ENCODE data around the gene SRI. TPM values are rescaled to one million over a fixed set of nuclear protein-coding genes. Genes with fewer than 3 reads are reported as not detected.
"Not testable (repeated sequence)": the region's sequence is repeated elsewhere in the genome, so short reads cannot be mapped to it uniquely, and the experiment has no call there.

The SRI gene
- total RNA-seq, 1 donor from 2014 or later, result 136 TPM

DNA sequence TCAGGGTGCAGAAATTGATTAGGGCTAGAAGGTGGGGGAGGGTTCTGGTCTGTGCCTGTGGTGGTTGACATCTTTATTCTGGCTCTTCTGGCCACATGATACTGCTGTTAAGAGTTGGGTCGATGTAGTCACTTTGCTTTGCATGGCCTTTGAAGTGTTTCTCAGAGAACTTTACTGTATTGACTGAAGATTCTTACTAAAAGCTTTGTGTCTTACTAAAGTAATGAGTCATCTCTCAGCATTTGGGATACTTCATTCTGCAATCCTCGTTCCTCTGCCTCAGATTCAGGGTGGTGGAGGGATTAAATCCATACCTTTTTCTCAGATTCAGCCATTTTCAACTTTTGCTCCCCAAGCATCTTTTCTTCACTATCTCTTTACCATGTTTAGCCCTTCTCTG lies 48.2 kb upstream of the SRI start:
- no peaks in the 10 kb centered on the region for H4K20me1 ChIP-seq (ENCODE audit: low read depth)
- H3K27ac ChIP-seq, result no peak overlapping the region
- Mint-ChIP-seq H3K36me3 (no peaks in the 10 kb centered on the region), H3K27ac (no peak overlapping the region), H3K4me1 (no peaks in the 10 kb centered on the region), H3K4me3 (no peak overlapping the region), H3K27me3 (ENCODE audit: insufficient read depth, low read depth) (no peaks in the 10 kb centered on the region), H3K9me3 (peaks cover 7% of the 10 kb centered on the region)
- H3K9ac ChIP-seq, result no peak overlapping the region
- no peaks in the 10 kb centered on the region for H3K9me3 ChIP-seq (ENCODE audit: low read depth)
- no peak for TF ChIP-seq EZH2phosphoT487 (IDR thresholded peaks at IDR 0.05)
- TF ChIP-seq, protein P1, sequence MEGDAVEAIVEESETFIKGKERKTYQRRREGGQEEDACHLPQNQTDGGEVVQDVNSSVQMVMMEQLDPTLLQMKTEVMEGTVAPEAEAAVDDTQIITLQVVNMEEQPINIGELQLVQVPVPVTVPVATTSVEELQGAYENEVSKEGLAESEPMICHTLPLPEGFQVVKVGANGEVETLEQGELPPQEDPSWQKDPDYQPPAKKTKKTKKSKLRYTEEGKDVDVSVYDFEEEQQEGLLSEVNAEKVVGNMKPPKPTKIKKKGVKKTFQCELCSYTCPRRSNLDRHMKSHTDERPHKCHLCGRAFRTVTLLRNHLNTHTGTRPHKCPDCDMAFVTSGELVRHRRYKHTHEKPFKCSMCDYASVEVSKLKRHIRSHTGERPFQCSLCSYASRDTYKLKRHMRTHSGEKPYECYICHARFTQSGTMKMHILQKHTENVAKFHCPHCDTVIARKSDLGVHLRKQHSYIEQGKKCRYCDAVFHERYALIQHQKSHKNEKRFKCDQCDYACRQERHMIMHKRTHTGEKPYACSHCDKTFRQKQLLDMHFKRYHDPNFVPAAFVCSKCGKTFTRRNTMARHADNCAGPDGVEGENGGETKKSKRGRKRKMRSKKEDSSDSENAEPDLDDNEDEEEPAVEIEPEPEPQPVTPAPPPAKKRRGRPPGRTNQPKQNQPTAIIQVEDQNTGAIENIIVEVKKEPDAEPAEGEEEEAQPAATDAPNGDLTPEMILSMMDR (IDR thresholded peaks at IDR 0.05), result no peak
- TF ChIP-seq EZH2 (IDR thresholded peaks at IDR 0.05), result no peak
- H2AFZ ChIP-seq (replicated peaks), result no peak overlapping the region
- H3K4me2 ChIP-seq, result no peak overlapping the region
- no peaks in the 10 kb centered on the region for H3K36me3 ChIP-seq
- no peak for DNase-seq (ENCODE audit: low spot score)
- no peaks in the 10 kb centered on the region for H3K4me1 ChIP-seq
- H3F3A ChIP-seq (ENCODE audit: low read depth), result no peaks in the 10 kb centered on the region
- no peaks in the 10 kb centered on the region for H3K27me3 ChIP-seq
- no peak overlapping the region for H3K4me3 ChIP-seq
- H3K79me2 ChIP-seq (ENCODE audit: low read depth), result no peaks in the 10 kb centered on the region

DNA sequence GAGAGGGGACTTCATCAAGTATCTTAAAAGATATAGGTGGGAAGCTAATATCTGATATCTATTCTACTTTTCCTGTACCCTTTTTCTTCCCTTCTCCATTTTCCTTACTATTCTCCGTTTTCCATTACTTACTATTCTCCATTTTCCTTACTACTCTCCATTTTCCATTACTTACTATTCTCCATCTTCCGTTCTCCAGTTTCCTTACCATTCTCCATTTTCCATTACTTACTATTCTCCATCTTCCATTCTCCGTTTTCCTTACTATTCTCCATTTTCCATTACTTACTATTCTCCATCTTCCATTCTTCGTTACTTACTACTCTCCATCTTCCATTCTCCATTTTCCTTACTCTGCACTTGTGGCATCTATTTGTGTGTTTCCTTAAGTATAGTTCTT lies 47.6 kb upstream of the SRI start:
- H3K79me2 ChIP-seq (ENCODE audit: low read depth), result no peaks in the 10 kb centered on the region
- no peaks in the 10 kb centered on the region for H3K36me3 ChIP-seq
- no peak for DNase-seq (ENCODE audit: low spot score)
- H3F3A ChIP-seq (ENCODE audit: low read depth), result no peaks in the 10 kb centered on the region
- H3K9ac ChIP-seq, result no peak overlapping the region
- Mint-ChIP-seq H3K4me3 (no peak overlapping the region), H3K4me1 (no peaks in the 10 kb centered on the region), H3K27me3 (ENCODE audit: insufficient read depth, low read depth) (no peaks in the 10 kb centered on the region), H3K36me3 (no peaks in the 10 kb centered on the region), H3K27ac (no peak overlapping the region), H3K9me3 (peaks cover 7% of the 10 kb centered on the region)
- H3K27ac ChIP-seq, result no peak overlapping the region
- TF ChIP-seq EZH2phosphoT487 (IDR thresholded peaks at IDR 0.05), result no peak
- no peak for TF ChIP-seq EZH2 (IDR thresholded peaks at IDR 0.05)
- TF ChIP-seq, protein P1 (IDR thresholded peaks at IDR 0.05), result no peak
- no peaks in the 10 kb centered on the region for H3K27me3 ChIP-seq
- H3K9me3 ChIP-seq (ENCODE audit: low read depth), result no peaks in the 10 kb centered on the region
- no peaks in the 10 kb centered on the region for H4K20me1 ChIP-seq (ENCODE audit: low read depth)
- no peak overlapping the region for H3K4me2 ChIP-seq
- no peak overlapping the region for H2AFZ ChIP-seq (replicated peaks)
- H3K4me1 ChIP-seq, result no peaks in the 10 kb centered on the region
- H3K4me3 ChIP-seq, result no peak overlapping the region

DNA sequence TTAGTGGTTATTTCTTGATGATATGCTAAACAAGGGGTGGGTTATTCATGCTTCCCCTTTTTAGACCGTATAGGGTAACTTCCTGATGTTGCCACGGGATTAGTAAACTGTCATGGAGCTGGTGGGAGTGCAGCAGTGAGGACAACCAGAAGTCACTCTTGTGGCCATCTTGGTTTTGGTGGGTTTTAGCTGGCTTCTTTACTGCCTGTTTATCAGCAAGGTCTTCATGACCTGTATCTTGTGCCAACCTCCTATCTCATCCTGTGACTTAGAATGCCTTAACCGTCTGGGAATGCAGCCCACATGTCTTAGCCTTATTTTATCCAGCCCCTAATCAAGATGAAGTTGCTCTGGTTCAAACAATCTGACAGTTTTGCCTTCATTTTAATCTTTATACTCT lies 45.1 kb upstream of the SRI start:
- H3K36me3 Mint-ChIP-seq; H3F3A ChIP-seq (ENCODE audit: low read depth); H4K20me1 ChIP-seq (ENCODE audit: low read depth); H3K27me3 Mint-ChIP-seq (ENCODE audit: insufficient read depth, low read depth); H3K27me3 ChIP-seq; H3K4me3 ChIP-seq; H3K4me1 Mint-ChIP-seq; H3K4me2 ChIP-seq; H3K79me2 ChIP-seq (ENCODE audit: low read depth); H3K4me3 Mint-ChIP-seq; H3K27ac ChIP-seq; H3K9me3 ChIP-seq (ENCODE audit: low read depth); H2AFZ ChIP-seq (replicated peaks); DNase-seq (ENCODE audit: low spot score); H3K27ac Mint-ChIP-seq; H3K4me1 ChIP-seq; H3K9me3 Mint-ChIP-seq; H3K9ac ChIP-seq; H3K36me3 ChIP-seq: not testable (repeated sequence)

DNA sequence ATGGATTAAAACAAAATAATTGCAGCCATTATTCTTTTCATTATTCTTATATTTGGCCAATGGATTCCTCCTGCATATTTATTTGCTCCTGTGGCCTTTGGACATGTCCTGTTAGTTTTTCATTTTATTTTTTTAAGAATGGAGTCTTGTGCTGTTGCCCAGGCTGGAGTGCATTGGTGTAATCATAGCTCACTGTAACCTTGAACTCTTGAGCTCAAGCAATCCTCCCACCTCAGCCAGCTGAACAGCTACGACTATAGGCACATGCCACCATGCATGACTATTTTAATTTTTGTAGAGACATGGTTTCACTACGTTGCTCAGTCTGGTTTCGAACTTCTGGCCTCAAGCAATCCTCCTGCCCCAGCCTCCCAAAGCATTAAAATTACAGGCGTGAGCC lies 42.7 kb upstream of the SRI start:
- TF ChIP-seq EZH2phosphoT487 (IDR thresholded peaks at IDR 0.05) (no peak), EZH2 (IDR thresholded peaks at IDR 0.05) (no peak)

More for the DNA sequence above, 42.7 kb upstream of the SRI start:
- H2AFZ ChIP-seq (replicated peaks), result no peak overlapping the region
- H3K9me3 ChIP-seq (ENCODE audit: low read depth), result no peaks in the 10 kb centered on the region
- H3K9me3 Mint-ChIP-seq, result peaks cover 5% of the 10 kb centered on the region
- no peak overlapping the region for H3K4me2 ChIP-seq
- H3K27me3 Mint-ChIP-seq (ENCODE audit: insufficient read depth, low read depth), result no peaks in the 10 kb centered on the region
- no peak overlapping the region for H3K4me3 ChIP-seq
- H3K27me3 ChIP-seq, result no peaks in the 10 kb centered on the region
- no peak overlapping the region for H3K27ac ChIP-seq
- no peak overlapping the region for H3K4me3 Mint-ChIP-seq
- H3K79me2 ChIP-seq (ENCODE audit: low read depth), result no peaks in the 10 kb centered on the region
- H3K36me3 ChIP-seq, result no peaks in the 10 kb centered on the region
- DNase-seq (ENCODE audit: low spot score), result no peak
- no peaks in the 10 kb centered on the region for H3K4me1 ChIP-seq
- H3K27ac Mint-ChIP-seq, result no peak overlapping the region
- no peaks in the 10 kb centered on the region for H3K36me3 Mint-ChIP-seq
- no peaks in the 10 kb centered on the region for H4K20me1 ChIP-seq (ENCODE audit: low read depth)
- no peak overlapping the region for H3K9ac ChIP-seq
- no peaks in the 10 kb centered on the region for H3K4me1 Mint-ChIP-seq
- no peaks in the 10 kb centered on the region for H3F3A ChIP-seq (ENCODE audit: low read depth)
